Esophagus muscularis mucosa (tissue), 4 donors: Measurements from ENCODE around the gene IRF4. TPM values are rescaled to one million over a fixed set of nuclear protein-coding genes. Genes with fewer than 3 reads are reported as not detected.

ENCODE experiments used
- DNase-seq: peaks from one replicate; pipeline ENCODE4 v3.0.0-alpha.2; 2017; ENCODE audit errors: extremely low spot score
- H3K27ac ChIP-seq, 4 donors: fragments of 200-600 bp; sonication (generic); replicated peaks in 1 of 4; 1 replicate in 3 of 4; 2 replicates in 1 of 4; pipeline ENCODE4 v1.5.1; 2016 to 2019; ENCODE audit warnings: mild to moderate bottlenecking in 1 of 4
- H3K27me3 ChIP-seq, 4 donors: fragments of 200-600 bp; sonication (generic); one replicate each; pipeline versions ENCODE4 v1.5.1 to v1.6.0; 2016 to 2019
- H3K36me3 ChIP-seq, 4 donors: fragments of 200-600 bp; sonication (generic); one replicate each; pipeline ENCODE4 v1.5.1; 2016 to 2019
- H3K4me1 ChIP-seq, 4 donors: fragments of 200-600 bp; sonication (generic); one replicate each; pipeline ENCODE4 v1.5.1; 2016 to 2019
- H3K4me3 ChIP-seq, 4 donors: fragments of 200-600 bp; sonication (generic); 1 replicate in 2 of 4; 2 replicates in 2 of 4; pipeline ENCODE4 v1.5.1; 2016 to 2019; ENCODE audit warnings: mild to moderate bottlenecking in 4 of 4, moderate library complexity in 1 of 4
- H3K9me3 ChIP-seq, 4 donors: fragments of 200-600 bp; sonication (generic); 1 replicate in 3 of 4; 2 replicates in 1 of 4; pipeline ENCODE4 v1.5.1; 2016 to 2019
- CTCF ChIP-seq, 3 experiments: fragments of 200-600 bp in 2 of 3; fragments of 450-650 bp in 1 of 3; sonication (generic) in 2 of 3; IDR thresholded peaks; one replicate each; pipeline ENCODE4 v1.5.1; 2017 to 2019; ENCODE audit warnings: antibody characterized with exemption in 3 of 3, mild to moderate bottlenecking in 2 of 3, moderate library complexity in 1 of 3
- EP300 ChIP-seq: sonication (generic); formaldehyde crosslinking; IDR thresholded peaks from one replicate; pipeline ENCODE4 v1.6.1; 2017; ENCODE audit warnings: antibody characterized with exemption
- POLR2A ChIP-seq: fragments of 450-650 bp; IDR thresholded peaks from one replicate; pipeline ENCODE4 v1.6.1; 2017; ENCODE audit warnings: antibody characterized with exemption, moderate library complexity, mild to moderate bottlenecking, low read depth
- POLR2AphosphoS5 ChIP-seq, 2 donors: sonication (generic); formaldehyde crosslinking; IDR thresholded peaks; one replicate each; pipeline ENCODE4 v1.6.1; 2017; ENCODE audit warnings: antibody characterized with exemption in 2 of 2
- WGBS: methylation state at CpG from one replicate; pipeline ENCODE4 v1.1.5; 2018; 5-methylcytosine and 5-hydroxymethylcytosine counted together
- intact Hi-C: fragments of 100-400 bp; cut with DNase I; formaldehyde crosslinking; loops from one replicate; pipeline ENCODE4 v1.15.1; 2023
- total RNA-seq, 4 donors: library from RNA; depleted of rRNA; stranded (reverse); fragments of >200 nt; gene quantifications; one replicate each; pipeline versions ENCODE4 v1.1.0 to v1.2.1, GENCODE V29; 2016

Gene IRF4
- total RNA-seq, 4 donors from 2014 or later: 0.29 to 9.5 (median 3.3) TPM

- Histone ChIP-seq H3K4me1 (no peaks in the 10 kb centered on the region), H3K27ac (no peak overlapping the region), H3K9me3 (no peaks in the 10 kb centered on the region), H3K4me3 (no peak overlapping the region), H3K27me3 (peaks cover 0 to 4% (median 0%) of the 10 kb centered on the region in 4 donors), H3K36me3 (peaks cover 12 to 38% (median 24%) of the 10 kb centered on the region in 4 donors)
- WGBS: 84% methylated on average over 18 of the region's 18 CpGs
- no peak for DNase-seq
- TF ChIP-seq POLR2AphosphoS5 (IDR thresholded peaks at IDR 0.05) (no peak), CTCF (IDR thresholded peaks at IDR 0.05) (no peak), POLR2A (no peak), EP300 (no peak)
- intact Hi-C loops: no loop called here
Observed at GRCh38 chr6:353642-354614, 37.6 kb upstream of the IRF4 start.

GRCh38 chr6:354631-355280 is 36.8 kb upstream of the IRF4 start:
- no peak for DNase-seq
- Histone ChIP-seq H3K9me3 (no peaks in the 10 kb centered on the region), H3K27ac (no peak overlapping the region), H3K4me1 (no peaks in the 10 kb centered on the region), H3K36me3 (peaks cover 4 to 29% (median 17%) of the 10 kb centered on the region in 4 donors), H3K4me3 (no peak overlapping the region), H3K27me3 (peaks cover 0 to 4% (median 0%) of the 10 kb centered on the region in 4 donors)
- intact Hi-C loops: no loop called here
- WGBS: 92% methylated on average over 15 of the region's 15 CpGs
- no peak for TF ChIP-seq EP300
- no peak for TF ChIP-seq POLR2AphosphoS5 (IDR thresholded peaks at IDR 0.05)
- TF ChIP-seq CTCF (IDR thresholded peaks at IDR 0.05): no peak
- TF ChIP-seq POLR2A: no peak

GRCh38 chr6:355373-356208 is 36.0 kb upstream of the IRF4 start:
- Histone ChIP-seq H3K9me3 (no peaks in the 10 kb centered on the region), H3K4me3 (no peak overlapping the region), H3K27ac (no peak overlapping the region), H3K27me3 (peaks cover 0 to 4% (median 0%) of the 10 kb centered on the region in 4 donors), H3K36me3 (peaks cover 0 to 21% (median 13%) of the 10 kb centered on the region in 4 donors), H3K4me1 (no peaks in the 10 kb centered on the region)
- DNase-seq: no peak
- intact Hi-C loops: no loop called here
- no peak for TF ChIP-seq EP300
- no peak for TF ChIP-seq POLR2AphosphoS5 (IDR thresholded peaks at IDR 0.05)
- no peak for TF ChIP-seq CTCF (IDR thresholded peaks at IDR 0.05)
- no peak for TF ChIP-seq POLR2A
- 81% methylated on average over 9 of the region's 9 CpGs for WGBS

- 85% methylated on average over 11 of the region's 11 CpGs for WGBS
- no peak overlapping the region for H3K4me3 ChIP-seq
- peaks cover 0 to 10% (median 4%) of the 10 kb centered on the region in 4 donors for H3K36me3 ChIP-seq
- H3K9me3 ChIP-seq: no peaks in the 10 kb centered on the region
- H3K27ac ChIP-seq: no peak overlapping the region
- H3K4me1 ChIP-seq: no peaks in the 10 kb centered on the region
- intact Hi-C loops: no loop called here
- TF ChIP-seq EP300 (no peak), POLR2AphosphoS5 (IDR thresholded peaks at IDR 0.05) (no peak), CTCF (IDR thresholded peaks at IDR 0.05) (no peak), POLR2A (no peak)
- peaks cover 0 to 4% (median 0%) of the 10 kb centered on the region in 4 donors for H3K27me3 ChIP-seq
- DNase-seq: no peak
Observed at GRCh38 chr6:356828-357251, 34.7 kb upstream of the IRF4 start.
